Loucy (cell line): ENCODE data around the gene CIITA.

Experiments used
- H2AFZ ChIP-seq: fragments of 200-600 bp; sonication (generic); 2 replicates; pipeline ENCODE4 v1.6.0; 2016; ENCODE audit warnings: antibody characterized with exemption, mild to moderate bottlenecking, low read length, moderate library complexity
- H3F3A ChIP-seq: fragments of 200-600 bp; 2 replicates; pipeline ENCODE4 v1.6.0; 2016; ENCODE audit warnings: antibody characterized with exemption, low read depth, mild to moderate bottlenecking
- H3K27me3 ChIP-seq: fragments of 200-600 bp; sonication (generic); 2 replicates; pipeline ENCODE4 v1.6.1; 2014; ENCODE audit warnings: low read length, mild to moderate bottlenecking; ENCODE audit not compliant: insufficient read depth, poor library complexity, severe bottlenecking
- H3K36me3 ChIP-seq: fragments of 200-600 bp; sonication (generic); 2 replicates; pipeline ENCODE4 v1.6.1; 2016; ENCODE audit warnings: low read length; ENCODE audit not compliant: insufficient read depth
- H3K4me1 ChIP-seq: fragments of 200-600 bp; sonication (generic); 2 replicates; pipeline ENCODE4 v1.5.1; 2014; ENCODE audit warnings: low read length, mild to moderate bottlenecking; ENCODE audit not compliant: insufficient read depth, poor library complexity, severe bottlenecking
- H3K4me2 ChIP-seq: fragments of 200-600 bp; sonication (generic); 2 replicates; pipeline ENCODE4 v1.6.0; 2014; ENCODE audit warnings: antibody characterized with exemption, low read length, low read depth, mild to moderate bottlenecking; ENCODE audit not compliant: poor library complexity, severe bottlenecking
- H3K4me3 ChIP-seq: fragments of 200-600 bp; sonication (generic); 2 replicates; pipeline ENCODE4 v1.5.1; 2014; ENCODE audit warnings: low read length, mild to moderate bottlenecking, mixed read lengths; ENCODE audit not compliant: poor library complexity, severe bottlenecking
- H3K79me2 ChIP-seq: fragments of 200-600 bp; sonication (generic); 2 replicates; pipeline ENCODE4 v1.6.1; 2014; ENCODE audit warnings: low read length; ENCODE audit not compliant: insufficient read depth
- H3K9ac ChIP-seq: fragments of 200-600 bp; sonication (generic); 2 replicates; pipeline ENCODE4 v1.6.0; 2014; ENCODE audit warnings: mild to moderate bottlenecking, low read depth, low read length, moderate library complexity; ENCODE audit not compliant: poor library complexity, severe bottlenecking
- H3K9me2 ChIP-seq: fragments of 200-600 bp; sonication (generic); replicated peaks from 2 replicates; pipeline ENCODE4 v1.6.1; 2016; ENCODE audit warnings: low read depth, low read length, mixed read lengths
- H3K9me3 ChIP-seq: fragments of 200-600 bp; sonication (generic); 2 replicates; pipeline ENCODE4 v1.6.1; 2014; ENCODE audit warnings: mild to moderate bottlenecking, antibody characterized with exemption, low read length, low read depth; ENCODE audit not compliant: insufficient read depth
- H4K20me1 ChIP-seq: fragments of 200-600 bp; sonication (generic); 2 replicates; pipeline ENCODE4 v1.6.0; 2014; ENCODE audit warnings: antibody characterized with exemption, low read length, mild to moderate bottlenecking; ENCODE audit not compliant: insufficient read depth, poor library complexity, severe bottlenecking
- CTCF ChIP-seq: fragments of 200-600 bp; sonication (generic); conservative IDR thresholded peaks from 2 replicates; pipeline ENCODE4 v1.5.1; 2014; ENCODE audit warnings: mild to moderate bottlenecking, antibody characterized with exemption, low read length
- EZH2phosphoT487 ChIP-seq: fragments of 200-600 bp; IDR thresholded peaks from 2 replicates; pipeline ENCODE4 v1.6.1; 2018; ENCODE audit warnings: antibody characterized with exemption, mild to moderate bottlenecking, moderate library complexity, borderline replicate concordance

CIITA gene

GRCh38 chr16:10902999-10903398 lies 26.0 kb downstream of the CIITA start:
- Histone ChIP-seq H3K4me1 (no peaks in the 10 kb centered on the region), H3F3A (no peaks in the 10 kb centered on the region), H3K4me3 (no peak overlapping the region), H3K9me3 (no peaks in the 10 kb centered on the region), H3K9ac (no peak overlapping the region), H3K27me3 (no peaks in the 10 kb centered on the region), H3K36me3 (no peaks in the 10 kb centered on the region), H3K79me2 (no peaks in the 10 kb centered on the region), H3K4me2 (no peak overlapping the region), H3K9me2 (no peaks in the 10 kb centered on the region), H4K20me1 (no peaks in the 10 kb centered on the region), H2AFZ (no peak overlapping the region)
- TF ChIP-seq CTCF (no peak), EZH2phosphoT487 (no peak)

GRCh38 chr16:10906482-10906881 lies 29.5 kb downstream of the CIITA start:
- H3F3A ChIP-seq = no peaks in the 10 kb centered on the region
- no peaks in the 10 kb centered on the region for H3K4me1 ChIP-seq
- no peaks in the 10 kb centered on the region for H3K9me2 ChIP-seq
- H3K4me2 ChIP-seq = no peak overlapping the region
- H3K9me3 ChIP-seq = no peaks in the 10 kb centered on the region
- no peak overlapping the region for H3K9ac ChIP-seq
- H3K27me3 ChIP-seq = no peaks in the 10 kb centered on the region
- H2AFZ ChIP-seq = no peak overlapping the region
- H3K36me3 ChIP-seq = no peaks in the 10 kb centered on the region
- TF ChIP-seq CTCF (no peak), EZH2phosphoT487 (no peak)
- no peak overlapping the region for H3K4me3 ChIP-seq
- no peaks in the 10 kb centered on the region for H3K79me2 ChIP-seq
- no peaks in the 10 kb centered on the region for H4K20me1 ChIP-seq

DNA sequence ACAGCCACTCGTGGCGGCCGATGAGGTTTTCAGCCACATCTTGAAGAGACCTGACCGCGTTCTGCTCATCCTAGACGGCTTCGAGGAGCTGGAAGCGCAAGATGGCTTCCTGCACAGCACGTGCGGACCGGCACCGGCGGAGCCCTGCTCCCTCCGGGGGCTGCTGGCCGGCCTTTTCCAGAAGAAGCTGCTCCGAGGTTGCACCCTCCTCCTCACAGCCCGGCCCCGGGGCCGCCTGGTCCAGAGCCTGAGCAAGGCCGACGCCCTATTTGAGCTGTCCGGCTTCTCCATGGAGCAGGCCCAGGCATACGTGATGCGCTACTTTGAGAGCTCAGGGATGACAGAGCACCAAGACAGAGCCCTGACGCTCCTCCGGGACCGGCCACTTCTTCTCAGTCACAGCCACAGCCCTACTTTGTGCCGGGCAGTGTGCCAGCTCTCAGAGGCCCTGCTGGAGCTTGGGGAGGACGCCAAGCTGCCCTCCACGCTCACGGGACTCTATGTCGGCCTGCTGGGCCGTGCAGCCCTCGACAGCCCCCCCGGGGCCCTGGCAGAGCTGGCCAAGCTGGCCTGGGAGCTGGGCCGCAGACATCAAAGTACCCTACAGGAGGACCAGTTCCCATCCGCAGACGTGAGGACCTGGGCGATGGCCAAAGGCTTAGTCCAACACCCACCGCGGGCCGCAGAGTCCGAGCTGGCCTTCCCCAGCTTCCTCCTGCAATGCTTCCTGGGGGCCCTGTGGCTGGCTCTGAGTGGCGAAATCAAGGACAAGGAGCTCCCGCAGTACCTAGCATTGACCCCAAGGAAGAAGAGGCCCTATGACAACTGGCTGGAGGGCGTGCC lies 30.1 kb downstream of the CIITA start:
- H2AFZ ChIP-seq = no peak overlapping the region
- TF ChIP-seq EZH2phosphoT487 (no peak), CTCF (no peak)
- no peaks in the 10 kb centered on the region for H3K9me3 ChIP-seq
- no peaks in the 10 kb centered on the region for H3F3A ChIP-seq
- no peaks in the 10 kb centered on the region for H4K20me1 ChIP-seq
- no peak overlapping the region for H3K4me2 ChIP-seq
- H3K27me3 ChIP-seq = no peaks in the 10 kb centered on the region
- no peak overlapping the region for H3K9ac ChIP-seq
- H3K4me1 ChIP-seq = no peaks in the 10 kb centered on the region
- no peak overlapping the region for H3K4me3 ChIP-seq
- no peaks in the 10 kb centered on the region for H3K79me2 ChIP-seq
- H3K36me3 ChIP-seq = no peaks in the 10 kb centered on the region
- no peaks in the 10 kb centered on the region for H3K9me2 ChIP-seq
